Uterus (tissue), 4 donors: Measurements from ENCODE around the gene IQGAP2. TPM values are rescaled to one million over a fixed set of nuclear protein-coding genes. Genes with fewer than 3 reads are reported as not detected.

ENCODE experiments used
- DNase-seq, 2 donors: peaks; one replicate each; pipeline ENCODE4 v3.0.0-alpha.2; 2019 to 2020
- H3K27ac ChIP-seq, 2 donors: fragments of 200-600 bp; sonication (generic); 1 replicate in 1 of 2; 2 replicates in 1 of 2; pipeline ENCODE4 v1.5.1; 2016 to 2018
- H3K27me3 ChIP-seq, 2 donors: fragments of 200-600 bp; sonication (generic); one replicate each; pipeline ENCODE4 v1.5.1; 2018 to 2019; ENCODE audit warnings: control low read depth in 1 of 2
- H3K36me3 ChIP-seq, 2 donors: fragments of 200-600 bp; sonication (generic); one replicate each; pipeline ENCODE4 v1.5.1; 2019; ENCODE audit warnings: control low read depth in 1 of 2
- H3K4me1 ChIP-seq, 2 donors: fragments of 200-600 bp; sonication (generic); one replicate each; pipeline ENCODE4 v1.5.1; 2018 to 2019; ENCODE audit warnings: control low read depth in 1 of 2
- H3K4me3 ChIP-seq, 2 donors: fragments of 200-600 bp; sonication (generic); 1 replicate in 1 of 2; 2 replicates in 1 of 2; pipeline ENCODE4 v1.5.1; 2018 to 2019; ENCODE audit warnings: mild to moderate bottlenecking in 1 of 2
- H3K9me3 ChIP-seq, 2 donors: fragments of 200-600 bp; sonication (generic); one replicate each; pipeline ENCODE4 v1.5.1; 2019; ENCODE audit warnings: control low read depth in 1 of 2
- CTCF ChIP-seq, 4 experiments: fragments of 200-600 bp in 2 of 4; fragments of 450-650 bp in 2 of 4; sonication (generic) in 2 of 4; IDR thresholded peaks; one replicate each; pipeline ENCODE4 v1.5.1; 2016 to 2019; ENCODE audit warnings: antibody characterized with exemption in 4 of 4, mild to moderate bottlenecking in 2 of 4, moderate library complexity in 1 of 4
- POLR2A ChIP-seq, 2 donors: fragments of 450-650 bp; IDR thresholded peaks; one replicate each; pipeline ENCODE4 v1.6.1; 2016; ENCODE audit warnings: antibody characterized with exemption in 2 of 2, mild to moderate bottlenecking in 1 of 2, moderate library complexity in 1 of 2
- intact Hi-C: fragments of 100-400 bp; cut with DNase I; formaldehyde crosslinking; loops from one replicate; pipeline ENCODE4 v1.15.1; 2023; ENCODE audit warnings: low total_unique reads
- total RNA-seq, 4 donors: library from RNA; depleted of rRNA in 3 of 4; stranded (reverse); fragments of >200 nt in 3 of 4; gene quantifications; one replicate each; pipeline versions ENCODE4 v1.1.0 to v1.2.4, GENCODE V29; 2014 to 2023
- donor health status: DM: yes; HTN: yes; CAD: no.

The IQGAP2 gene
- total RNA-seq, 4 donors from 2014 or later, result 7.1 to 49.2 (median 9.4) TPM

DNA sequence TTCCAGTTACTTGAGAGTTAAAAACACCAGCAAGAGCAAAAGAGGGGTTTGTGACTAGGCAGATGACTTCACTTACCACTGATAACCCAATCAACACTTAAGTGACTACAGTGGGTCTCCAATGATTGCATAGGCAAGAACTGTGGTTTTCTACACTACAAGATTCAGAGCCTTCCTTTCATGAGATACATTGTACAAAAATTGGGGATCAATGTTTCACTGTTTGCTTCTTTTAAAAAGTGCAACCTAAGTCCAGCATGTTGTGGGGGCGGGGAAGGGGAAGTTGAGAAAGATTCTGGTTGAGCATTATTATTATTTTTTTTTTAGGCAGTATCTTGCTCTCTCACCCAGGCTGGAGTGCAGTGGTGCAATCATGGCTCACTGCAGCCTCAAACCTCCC, 3.6 kb downstream of the IQGAP2 start:
- Histone ChIP-seq H3K27me3 (no peaks in the 10 kb centered on the region), H3K27ac (no peak overlapping the region), H3K36me3 (no peaks in the 10 kb centered on the region), H3K4me1 (no peaks in the 10 kb centered on the region), H3K9me3 (no peaks in the 10 kb centered on the region), H3K4me3 (no peak overlapping the region)
- intact Hi-C loops, result no loop called here
- TF ChIP-seq CTCF (IDR thresholded peaks at IDR 0.05) (no peak), POLR2A (IDR thresholded peaks at IDR 0.05) (no peak)
- no peak for DNase-seq

DNA sequence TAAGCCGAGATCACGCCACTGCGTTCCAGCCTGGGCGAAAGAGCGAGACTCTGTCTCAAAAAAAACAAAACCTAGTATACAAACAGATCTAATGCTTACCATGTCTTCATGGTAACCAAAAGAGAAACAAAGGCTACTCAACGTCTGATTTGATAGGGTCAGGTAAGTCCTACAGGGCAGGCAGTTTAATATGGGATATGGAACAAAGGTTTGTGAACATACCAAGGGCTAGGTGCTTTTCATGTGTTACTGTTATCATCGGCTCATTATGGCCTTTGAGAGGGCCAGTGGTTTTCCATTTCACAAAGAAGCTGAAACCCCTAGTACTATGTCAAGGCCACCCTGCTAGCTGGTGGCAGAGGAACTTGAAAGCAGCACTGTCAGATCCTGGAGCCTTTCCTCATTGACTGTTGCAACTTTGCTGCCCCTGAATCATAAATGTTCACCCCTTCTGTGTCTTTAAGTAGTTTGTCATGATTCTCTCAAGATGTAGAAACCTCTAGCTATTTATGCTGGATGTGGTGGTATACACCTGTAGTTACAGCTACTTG, 5.1 kb downstream of the IQGAP2 start:
- Histone ChIP-seq H3K9me3 (no peaks in the 10 kb centered on the region), H3K27ac (no peak overlapping the region), H3K4me3 (no peak overlapping the region), H3K36me3 (no peaks in the 10 kb centered on the region), H3K4me1 (no peaks in the 10 kb centered on the region), H3K27me3 (no peaks in the 10 kb centered on the region)
- DNase-seq, result no peak
- no peak for TF ChIP-seq POLR2A (IDR thresholded peaks at IDR 0.05)
- TF ChIP-seq CTCF (IDR thresholded peaks at IDR 0.05), result no peak
- intact Hi-C loops, result no loop called here

DNA sequence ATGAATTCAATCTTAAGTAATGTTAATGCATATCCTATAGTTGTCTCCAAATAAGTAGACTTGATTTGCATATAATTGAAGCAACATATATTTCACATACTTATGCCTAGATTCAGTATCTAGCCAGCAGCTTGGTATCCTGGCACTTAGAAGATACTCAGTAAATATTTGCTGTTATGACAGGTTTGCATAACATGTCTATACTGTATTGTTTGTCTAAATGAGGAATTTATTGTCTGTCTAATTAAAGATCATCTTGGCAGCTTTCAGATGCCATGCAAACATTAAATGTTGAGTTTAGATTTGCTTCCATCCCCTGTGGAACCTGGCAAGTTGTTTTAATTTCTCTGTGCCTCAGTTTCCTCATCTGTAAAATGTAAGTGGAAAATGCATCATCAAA, 9.4 kb downstream of the IQGAP2 start:
- H3K4me3 ChIP-seq, result no peak overlapping the region
- H3K36me3 ChIP-seq, result no peaks in the 10 kb centered on the region
- H3K9me3 ChIP-seq, result no peaks in the 10 kb centered on the region
- H3K27me3 ChIP-seq, result no peaks in the 10 kb centered on the region
- DNase-seq, result no peak
- TF ChIP-seq POLR2A (IDR thresholded peaks at IDR 0.05) (no peak), CTCF (IDR thresholded peaks at IDR 0.05) (no peak)
- no peak overlapping the region for H3K27ac ChIP-seq
- intact Hi-C loops, result no loop called here
- no peaks in the 10 kb centered on the region for H3K4me1 ChIP-seq

DNA sequence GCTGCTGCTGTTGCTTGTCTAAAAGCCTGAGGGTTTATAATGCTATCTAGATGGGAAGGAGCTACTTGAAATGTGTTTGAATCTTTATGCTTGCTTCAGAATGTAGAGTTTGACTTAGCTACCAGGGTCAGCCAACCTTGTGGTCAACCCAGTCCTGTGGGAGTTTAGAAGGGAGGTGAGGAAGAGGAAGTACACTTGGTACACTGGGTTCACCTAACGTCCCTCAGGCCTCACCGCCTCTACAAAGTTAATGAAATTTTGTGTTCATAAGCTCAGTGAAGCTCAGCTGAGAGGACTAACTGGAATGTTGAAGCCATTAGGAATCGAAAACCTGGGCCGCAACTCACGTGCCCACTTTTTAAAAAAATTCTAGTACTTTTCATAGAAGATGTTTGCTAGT, 10.7 kb downstream of the IQGAP2 start:
- H3K27me3 ChIP-seq, result no peaks in the 10 kb centered on the region
- H3K4me1 ChIP-seq, result no peaks in the 10 kb centered on the region
- H3K9me3 ChIP-seq, result no peaks in the 10 kb centered on the region
- H3K27ac ChIP-seq, result no peak overlapping the region
- no peaks in the 10 kb centered on the region for H3K36me3 ChIP-seq
- TF ChIP-seq CTCF (IDR thresholded peaks at IDR 0.05) (no peak), POLR2A (IDR thresholded peaks at IDR 0.05) (no peak)
- no peak overlapping the region for H3K4me3 ChIP-seq
- no peak for DNase-seq
- intact Hi-C loops, result no loop called here

DNA sequence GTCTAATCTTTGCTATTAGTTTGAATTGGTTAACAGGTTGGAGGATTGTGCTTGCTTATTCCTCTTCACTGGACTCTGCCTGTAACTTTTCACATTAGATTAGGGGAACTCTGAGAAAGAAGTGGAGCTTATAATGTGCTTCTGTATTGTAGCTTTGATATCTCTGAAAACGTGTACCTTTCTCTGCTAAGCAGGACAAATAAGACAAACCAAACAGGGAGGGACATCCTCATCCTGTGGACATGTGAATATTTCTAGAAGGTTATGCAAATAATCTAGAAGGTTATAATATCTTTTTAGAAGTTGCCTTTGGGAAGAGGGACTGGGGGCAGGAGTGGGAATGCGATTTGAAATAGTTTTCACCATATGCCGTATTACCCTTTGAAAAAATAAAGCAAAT, 11.7 kb downstream of the IQGAP2 start:
- Histone ChIP-seq H3K4me3 (no peak overlapping the region), H3K27ac (no peak overlapping the region), H3K9me3 (no peaks in the 10 kb centered on the region), H3K36me3 (no peaks in the 10 kb centered on the region), H3K27me3 (no peaks in the 10 kb centered on the region), H3K4me1 (no peaks in the 10 kb centered on the region)
- no peak for TF ChIP-seq POLR2A (IDR thresholded peaks at IDR 0.05)
- TF ChIP-seq CTCF (IDR thresholded peaks at IDR 0.05), result no peak
- no peak for DNase-seq
- intact Hi-C loops, result no loop called here
